Smooth muscle cell (in vitro differentiated cells): Measurements from ENCODE around the gene CAPN2. TPM values are rescaled to one million over a fixed set of nuclear protein-coding genes. Genes with fewer than 3 reads are reported as not detected.

Source experiments
- DNase-seq: peaks from one replicate; lab custom pipeline; 2025; ENCODE audit not compliant: unreplicated experiment; lab: John Stamatoyannopoulos, UW
- H2AFZ ChIP-seq: fragments of 200-600 bp; sonication (generic); 2 replicates; pipeline ENCODE4 v1.6.0; 2016; ENCODE audit warnings: antibody characterized with exemption, low read depth, mild to moderate bottlenecking
- H3F3A ChIP-seq: fragments of 200-600 bp; sonication (generic); 2 replicates; pipeline ENCODE4 v1.6.0; 2017; ENCODE audit warnings: antibody characterized with exemption, low read depth
- H3K27ac ChIP-seq: fragments of 200-600 bp; sonication (generic); 2 replicates; pipeline ENCODE4 v1.5.1; 2016; ENCODE audit warnings: low read depth, mild to moderate bottlenecking
- H3K27me3 ChIP-seq: fragments of 200-600 bp; sonication (generic); 2 replicates; pipeline ENCODE4 v1.6.1; 2016; ENCODE audit warnings: low read depth, mild to moderate bottlenecking
- H3K36me3 ChIP-seq: fragments of 200-600 bp; sonication (generic); 2 replicates; pipeline ENCODE4 v1.5.1; 2016; ENCODE audit warnings: low read depth
- H3K4me1 ChIP-seq: fragments of 200-600 bp; sonication (generic); 2 replicates; pipeline ENCODE4 v1.5.1; 2016; ENCODE audit warnings: low read depth
- H3K4me2 ChIP-seq: fragments of 200-600 bp; sonication (generic); 2 replicates; pipeline ENCODE4 v1.6.0; 2016; ENCODE audit warnings: mild to moderate bottlenecking
- H3K4me3 ChIP-seq: fragments of 200-600 bp; sonication (generic); 2 replicates; pipeline ENCODE4 v1.5.1; 2016; ENCODE audit warnings: mild to moderate bottlenecking
- H3K79me2 ChIP-seq: fragments of 200-600 bp; sonication (generic); 2 replicates; pipeline ENCODE4 v1.6.0; 2016; ENCODE audit warnings: low read depth, mild to moderate bottlenecking
- H3K9ac ChIP-seq: fragments of 200-600 bp; sonication (generic); 2 replicates; pipeline ENCODE4 v1.6.0; 2016; ENCODE audit warnings: low read depth
- H3K9me3 ChIP-seq: fragments of 200-600 bp; sonication (generic); replicated peaks from 2 replicates; pipeline ENCODE4 v1.5.1; 2016; ENCODE audit warnings: low read depth
- H4K20me1 ChIP-seq: fragments of 200-600 bp; sonication (generic); 2 replicates; pipeline ENCODE4 v1.6.0; 2016; ENCODE audit warnings: low read depth
- WGBS: methylation state at CpG from one replicate; pipeline ENCODE4 v1.1.7; 2016; ENCODE audit warnings: low lambda C conversion rate; 5-methylcytosine and 5-hydroxymethylcytosine counted together
- polyA plus RNA-seq: library from polyadenylated mRNA; unstranded; fragments of >200 nt; fragmentation: Nextera tagmentation; extraction: Ambion mirVana; gene quantifications from 2 replicates; pipeline ENCODE4 v1.2.1, GENCODE V29; 2016
- total RNA-seq: library from RNA; depleted of rRNA; stranded (reverse); fragments of >200 nt; gene quantifications from 2 replicates; pipeline ENCODE4 v1.2.3, GENCODE V29; 2014
- TF ChIP-seq, protein P1 (sequence below): fragments of 200-600 bp; sonication (generic); IDR thresholded peaks from 2 replicates; pipeline ENCODE4 v1.5.1; 2017; ENCODE audit warnings: borderline replicate concordance, mild to moderate bottlenecking, antibody characterized with exemption; ENCODE audit not compliant: insufficient read depth, poor library complexity, severe bottlenecking

CAPN2 gene
- total and polyA plus RNA-seq, 2 experiments from 2014 or later, result 182 to 229 TPM

DNA sequence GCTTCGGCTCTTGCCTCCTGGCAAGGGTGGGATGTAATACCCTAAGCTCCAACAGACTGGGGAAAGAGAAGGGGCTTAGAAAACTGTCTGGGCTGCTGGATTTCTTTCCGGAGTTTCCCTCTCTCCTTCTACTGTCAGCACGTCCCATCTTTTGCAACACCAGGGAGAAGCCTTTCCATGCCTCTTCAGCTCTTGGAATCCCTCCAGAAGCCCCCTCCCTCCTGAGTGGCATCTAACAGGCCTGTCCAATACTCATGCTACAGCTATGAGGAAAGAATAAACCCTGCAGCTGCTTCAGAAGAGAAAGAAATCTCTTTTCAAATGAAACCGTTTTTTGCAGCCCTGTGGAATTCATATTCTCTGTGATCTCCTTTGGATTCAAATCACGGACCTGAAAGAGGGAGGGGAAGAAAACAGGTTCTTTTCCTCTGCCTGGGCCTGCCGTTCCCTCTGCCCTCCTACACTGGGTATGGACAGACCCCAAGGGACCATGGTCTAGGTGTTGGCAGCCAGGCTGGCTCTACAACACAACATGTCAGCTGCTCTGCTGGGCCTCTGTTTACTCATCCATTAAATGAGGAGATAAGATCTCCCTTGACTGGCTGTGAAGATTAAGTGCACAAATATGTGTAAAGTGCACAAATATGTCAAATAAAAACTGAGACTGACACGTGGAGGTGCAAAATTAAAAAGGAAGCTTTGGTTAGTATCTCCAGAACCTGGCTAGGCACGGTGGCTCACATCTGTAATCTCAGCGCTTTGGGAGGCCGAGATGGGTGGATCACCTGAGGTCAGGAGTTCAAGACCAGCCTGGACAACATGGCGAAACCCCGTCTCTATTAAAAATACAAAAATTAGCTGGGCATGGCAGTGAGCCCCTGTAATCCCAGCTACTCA lies 6.0 kb upstream of the CAPN2 start:
- Histone ChIP-seq H3K27me3 (no peaks in the 10 kb centered on the region), H4K20me1 (no peaks in the 10 kb centered on the region), H3K79me2 (no peaks in the 10 kb centered on the region), H3K36me3 (no peaks in the 10 kb centered on the region), H3K9me3 (no peaks in the 10 kb centered on the region), H2AFZ (no peak overlapping the region), H3K9ac (peak overlapping the region; percentile 71), H3K27ac (peak overlapping the region; percentile 96), H3F3A (peaks cover 37% of the 10 kb centered on the region), H3K4me3 (no peak overlapping the region), H3K4me1 (peaks cover 13% of the 10 kb centered on the region), H3K4me2 (peak overlapping the region; percentile 67)
- TF ChIP-seq, protein P1, sequence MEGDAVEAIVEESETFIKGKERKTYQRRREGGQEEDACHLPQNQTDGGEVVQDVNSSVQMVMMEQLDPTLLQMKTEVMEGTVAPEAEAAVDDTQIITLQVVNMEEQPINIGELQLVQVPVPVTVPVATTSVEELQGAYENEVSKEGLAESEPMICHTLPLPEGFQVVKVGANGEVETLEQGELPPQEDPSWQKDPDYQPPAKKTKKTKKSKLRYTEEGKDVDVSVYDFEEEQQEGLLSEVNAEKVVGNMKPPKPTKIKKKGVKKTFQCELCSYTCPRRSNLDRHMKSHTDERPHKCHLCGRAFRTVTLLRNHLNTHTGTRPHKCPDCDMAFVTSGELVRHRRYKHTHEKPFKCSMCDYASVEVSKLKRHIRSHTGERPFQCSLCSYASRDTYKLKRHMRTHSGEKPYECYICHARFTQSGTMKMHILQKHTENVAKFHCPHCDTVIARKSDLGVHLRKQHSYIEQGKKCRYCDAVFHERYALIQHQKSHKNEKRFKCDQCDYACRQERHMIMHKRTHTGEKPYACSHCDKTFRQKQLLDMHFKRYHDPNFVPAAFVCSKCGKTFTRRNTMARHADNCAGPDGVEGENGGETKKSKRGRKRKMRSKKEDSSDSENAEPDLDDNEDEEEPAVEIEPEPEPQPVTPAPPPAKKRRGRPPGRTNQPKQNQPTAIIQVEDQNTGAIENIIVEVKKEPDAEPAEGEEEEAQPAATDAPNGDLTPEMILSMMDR, result no peak
- DNase-seq, result peak; percentile 41
- WGBS, result 27% methylated on average over 12 of the region's 12 CpGs

DNA sequence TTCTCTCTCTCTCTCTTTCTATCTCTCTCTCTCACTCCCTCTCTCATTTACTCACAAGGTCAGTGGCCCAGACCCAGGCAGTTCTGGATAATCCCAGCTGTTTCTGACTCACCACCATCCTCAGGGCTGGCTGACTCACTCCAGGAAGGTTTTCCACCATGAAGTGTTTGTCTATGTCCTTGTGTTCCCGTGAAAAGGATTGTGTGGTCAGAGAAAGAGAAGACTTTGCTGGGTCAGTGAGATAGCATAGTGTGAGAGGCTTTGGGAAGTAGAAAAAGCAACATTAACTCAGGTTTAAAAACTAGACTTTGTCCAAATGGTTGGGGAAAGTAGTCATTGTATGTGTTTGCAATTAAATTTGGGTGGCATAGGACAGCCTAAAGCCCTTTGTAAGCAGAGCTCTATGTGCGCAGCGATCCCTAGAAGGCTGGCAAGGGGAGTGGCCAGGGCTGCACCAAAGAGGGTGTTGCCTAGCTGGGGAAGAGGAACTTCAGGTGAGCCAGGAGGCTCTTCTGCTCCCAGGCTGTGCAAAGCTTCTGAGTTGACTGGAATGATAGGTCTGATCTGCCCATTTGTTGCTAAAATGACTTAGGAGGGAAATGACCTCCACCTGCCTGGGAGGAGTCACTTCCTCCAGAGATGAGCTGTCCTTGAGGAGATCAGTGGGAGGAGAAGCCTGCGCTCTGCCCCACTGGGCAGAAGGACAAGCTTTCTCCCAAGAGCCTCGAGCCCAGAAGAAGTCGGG lies 4.9 kb upstream of the CAPN2 start:
- H2AFZ ChIP-seq, result no peak overlapping the region
- no peaks in the 10 kb centered on the region for H4K20me1 ChIP-seq
- DNase-seq, result no peak
- no peaks in the 10 kb centered on the region for H3K36me3 ChIP-seq
- WGBS, result 18% methylated on average over 6 of the region's 6 CpGs
- TF ChIP-seq, protein P1, result no peak
- peak overlapping the region; percentile 38 for H3K9ac ChIP-seq
- H3F3A ChIP-seq, result peaks cover 33% of the 10 kb centered on the region
- H3K9me3 ChIP-seq, result no peaks in the 10 kb centered on the region
- peak overlapping the region; percentile 96 for H3K27ac ChIP-seq
- peak overlapping the region; percentile 67 for H3K4me2 ChIP-seq
- no peaks in the 10 kb centered on the region for H3K27me3 ChIP-seq
- no peak overlapping the region for H3K4me3 ChIP-seq
- H3K79me2 ChIP-seq, result peaks cover 3% of the 10 kb centered on the region
- H3K4me1 ChIP-seq, result peaks cover 9% of the 10 kb centered on the region

DNA sequence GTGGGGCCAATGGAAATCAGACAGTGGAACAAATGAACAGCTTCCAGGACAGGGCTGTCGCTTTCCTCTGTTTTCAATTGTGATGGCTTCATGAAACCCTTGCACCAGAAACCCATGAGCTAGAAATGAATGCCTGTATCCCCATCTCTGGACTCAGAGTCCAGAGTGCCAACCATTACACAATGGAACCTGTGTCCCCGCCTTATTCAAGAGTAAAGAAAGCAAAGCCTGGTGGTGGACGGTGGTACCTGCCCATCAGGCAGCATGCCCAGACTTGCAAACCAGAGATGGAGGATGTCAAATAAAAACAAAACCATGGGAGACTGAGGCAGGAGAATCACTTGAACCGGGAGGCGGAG lies 4.4 kb upstream of the CAPN2 start:
- H3K36me3 ChIP-seq, result no peaks in the 10 kb centered on the region
- WGBS, result 83% methylated on average over 5 of the region's 5 CpGs
- peaks cover 8% of the 10 kb centered on the region for H3K79me2 ChIP-seq
- H3K9ac ChIP-seq, result peak overlapping the region; percentile 38
- TF ChIP-seq, protein P1, result no peak
- no peak overlapping the region for H2AFZ ChIP-seq
- H4K20me1 ChIP-seq, result no peaks in the 10 kb centered on the region
- H3K4me3 ChIP-seq, result no peak overlapping the region
- H3F3A ChIP-seq, result peaks cover 30% of the 10 kb centered on the region
- no peaks in the 10 kb centered on the region for H3K9me3 ChIP-seq
- no peaks in the 10 kb centered on the region for H3K27me3 ChIP-seq
- H3K27ac ChIP-seq, result peak overlapping the region; percentile 96
- H3K4me2 ChIP-seq, result peak overlapping the region; percentile 55
- no peak for DNase-seq
- H3K4me1 ChIP-seq, result peaks cover 7% of the 10 kb centered on the region
